HEK293T (cell line): ENCODE measurements around the gene RGS7BP.

Experiments
- CTCF ChIA-PET: fragments of 350-600 bp; formaldehyde crosslinking; extraction: SDS; loops from one replicate; lab custom pipeline; 2021; ENCODE audit warnings: antibody characterized with exemption, inconsistent platforms; lab: Yijun Ruan, JAX
- POLR2A ChIA-PET: fragments of 350-600 bp; formaldehyde crosslinking; extraction: SDS; loops from one replicate; lab custom pipeline; 2020; ENCODE audit warnings: antibody characterized with exemption, inconsistent platforms; lab: Yijun Ruan, JAX
- DNase-seq: peaks from one replicate; pipeline ENCODE4 v3.0.0; 2012; ENCODE audit warnings: mixed read lengths; ENCODE audit errors: extremely low spot score
- ARNT ChIP-seq: fragments of 450-650 bp; IDR thresholded peaks from 2 replicates; pipeline ENCODE4 v1.6.1; 2017; ENCODE audit warnings: mild to moderate bottlenecking
- BHLHE40 ChIP-seq: fragments of 450-650 bp; IDR thresholded peaks from 2 replicates; pipeline ENCODE4 v1.6.1; 2016; ENCODE audit warnings: mild to moderate bottlenecking, moderate library complexity, borderline replicate concordance
- CTBP1 ChIP-seq: fragments of 450-650 bp; IDR thresholded peaks from 2 replicates; pipeline ENCODE4 v1.6.1; 2016; ENCODE audit warnings: borderline replicate concordance
- ELF4 ChIP-seq: fragments of 450-650 bp; IDR thresholded peaks from 2 replicates; pipeline ENCODE4 v1.6.1; 2017; ENCODE audit warnings: antibody characterized with exemption
- FOXA1 ChIP-seq: fragments of 450-650 bp; IDR thresholded peaks from 2 replicates; pipeline ENCODE4 v1.6.1; 2016; ENCODE audit warnings: mild to moderate bottlenecking
- FOXK2 ChIP-seq: fragments of 450-650 bp; IDR thresholded peaks from 2 replicates; pipeline ENCODE4 v1.6.1; 2016; ENCODE audit warnings: mild to moderate bottlenecking
- FOXM1 ChIP-seq: fragments of 450-650 bp; IDR thresholded peaks from 2 replicates; pipeline ENCODE4 v1.6.1; 2017; ENCODE audit warnings: mild to moderate bottlenecking, borderline replicate concordance
- HDGF ChIP-seq: fragments of 450-650 bp; IDR thresholded peaks from 2 replicates; pipeline ENCODE4 v1.6.1; 2017; ENCODE audit warnings: antibody characterized with exemption, borderline replicate concordance
- L3MBTL2 ChIP-seq: fragments of 450-650 bp; conservative IDR thresholded peaks from 2 replicates; pipeline ENCODE4 v1.6.1; 2016; ENCODE audit warnings: mild to moderate bottlenecking
- LEF1 ChIP-seq: fragments of 450-650 bp; IDR thresholded peaks from 2 replicates; pipeline ENCODE4 v1.6.1; 2017; ENCODE audit warnings: mild to moderate bottlenecking, borderline replicate concordance
- NFRKB ChIP-seq: fragments of 450-650 bp; IDR thresholded peaks from 2 replicates; pipeline ENCODE4 v1.6.1; 2016; ENCODE audit warnings: mild to moderate bottlenecking, moderate library complexity
- SP1 ChIP-seq: fragments of 450-650 bp; IDR thresholded peaks from 2 replicates; pipeline ENCODE4 v1.6.1; 2017
- SUZ12 ChIP-seq: fragments of 450-650 bp; IDR thresholded peaks from 2 replicates; pipeline ENCODE4 v1.6.1; 2016; ENCODE audit warnings: mild to moderate bottlenecking
- TARDBP ChIP-seq: fragments of 450-650 bp; IDR thresholded peaks from 2 replicates; pipeline ENCODE4 v1.6.1; 2016
- ZNF384 ChIP-seq: fragments of 450-650 bp; IDR thresholded peaks from 2 replicates; pipeline ENCODE4 v1.6.1; 2016
- TF ChIP-seq, protein P1 (sequence below): fragments of 450-650 bp; IDR thresholded peaks from 2 replicates; pipeline ENCODE4 v1.6.1; 2016

Gene RGS7BP

DNA sequence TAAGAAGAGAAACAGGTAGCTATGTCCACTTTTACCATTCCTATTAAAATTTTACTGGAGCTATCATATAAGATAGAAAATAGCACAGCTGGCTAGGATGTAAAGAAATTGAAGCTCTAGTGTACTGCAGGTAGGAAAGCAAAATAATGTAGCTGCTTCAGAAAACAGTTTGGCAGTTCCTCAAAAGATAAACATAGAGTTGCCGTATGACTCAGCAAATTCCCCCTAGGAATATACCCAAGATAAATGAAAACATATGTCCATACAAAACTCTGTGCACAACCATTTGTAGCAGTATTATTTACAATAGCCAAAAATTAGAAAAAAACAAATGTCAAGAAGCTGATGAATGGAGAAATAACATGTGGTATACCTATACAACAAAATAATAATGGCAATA is 119.9 kb downstream of the RGS7BP start:
- CTCF ChIA-PET: no interaction called here
- POLR2A ChIA-PET: no interaction called here
- no peak for DNase-seq
- TF ChIP-seq BHLHE40 (no peak), ARNT (no peak), TARDBP (no peak), SUZ12 (no peak), ELF4 (no peak), HDGF (no peak)

DNA sequence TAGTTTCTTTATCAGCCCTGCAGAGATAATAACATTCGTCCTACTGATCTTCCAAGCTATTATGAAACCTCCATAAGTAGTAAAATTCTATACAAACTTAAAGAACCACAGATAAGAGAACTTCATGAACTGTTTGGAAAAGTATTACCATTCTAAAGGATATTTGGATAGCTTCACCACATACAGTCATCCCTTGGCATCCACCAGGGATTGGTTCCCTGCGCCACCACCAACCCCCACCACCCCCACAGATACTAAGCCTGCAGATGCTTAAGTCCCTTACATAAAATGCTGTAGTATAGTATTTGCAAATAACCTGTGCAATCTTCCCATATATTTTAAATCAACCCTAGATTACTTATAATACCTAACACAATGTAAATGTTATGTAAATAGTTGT is 123.1 kb downstream of the RGS7BP start:
- no peak for DNase-seq
- ChIA-PET CTCF (interaction anchor here (0.8 kb wide), 1 partner anchor 158 kb away, joined by 4 read pairs; no protein-coding TSS in a partner anchor), POLR2A (no interaction called here)
- TF ChIP-seq ARNT (no peak), FOXA1 (no peak), SUZ12 (no peak), L3MBTL2 (no peak), LEF1 (no peak), FOXM1 (no peak), BHLHE40 (no peak), NFRKB (no peak), ELF4 (no peak), TARDBP (no peak), FOXK2 (no peak), HDGF (no peak), ZNF384 (no peak), CTBP1 (no peak), SP1 (no peak)
- TF ChIP-seq, protein P1, sequence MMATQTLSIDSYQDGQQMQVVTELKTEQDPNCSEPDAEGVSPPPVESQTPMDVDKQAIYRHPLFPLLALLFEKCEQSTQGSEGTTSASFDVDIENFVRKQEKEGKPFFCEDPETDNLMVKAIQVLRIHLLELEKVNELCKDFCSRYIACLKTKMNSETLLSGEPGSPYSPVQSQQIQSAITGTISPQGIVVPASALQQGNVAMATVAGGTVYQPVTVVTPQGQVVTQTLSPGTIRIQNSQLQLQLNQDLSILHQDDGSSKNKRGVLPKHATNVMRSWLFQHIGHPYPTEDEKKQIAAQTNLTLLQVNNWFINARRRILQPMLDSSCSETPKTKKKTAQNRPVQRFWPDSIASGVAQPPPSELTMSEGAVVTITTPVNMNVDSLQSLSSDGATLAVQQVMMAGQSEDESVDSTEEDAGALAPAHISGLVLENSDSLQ: no peak

DNA sequence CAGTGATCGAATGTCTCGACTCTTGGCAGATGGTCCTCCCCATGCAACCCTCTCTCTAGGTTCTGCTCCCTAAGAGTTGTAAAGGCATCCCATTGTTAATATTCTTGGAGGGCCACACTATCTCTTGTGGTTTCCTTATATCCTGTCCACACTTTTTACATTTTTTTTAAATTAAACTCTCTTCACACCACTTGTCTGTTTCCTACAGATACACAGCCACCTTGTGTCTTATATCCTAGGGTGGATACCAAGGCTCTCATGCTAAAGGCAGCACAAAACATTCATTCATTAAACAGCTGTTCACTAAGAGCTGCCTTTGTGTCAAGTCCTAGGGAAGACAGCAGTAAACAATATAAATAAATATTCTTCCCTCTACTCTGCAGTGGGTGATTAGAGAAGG is 124.0 kb downstream of the RGS7BP start:
- no peak for DNase-seq
- POLR2A ChIA-PET: no interaction called here
- TF ChIP-seq HDGF: no peak
- TF ChIP-seq FOXM1: no peak
- no peak for TF ChIP-seq NFRKB
- TF ChIP-seq SP1: no peak
- no peak for TF ChIP-seq LEF1
- no peak for TF ChIP-seq ARNT
- TF ChIP-seq, protein P1: no peak
- no peak for TF ChIP-seq BHLHE40
- TF ChIP-seq TARDBP: no peak
- TF ChIP-seq SUZ12: no peak
- no peak for TF ChIP-seq ZNF384
- no peak for TF ChIP-seq FOXA1
- TF ChIP-seq FOXK2: no peak
- no peak for TF ChIP-seq ELF4
- TF ChIP-seq CTBP1: no peak
- no peak for TF ChIP-seq L3MBTL2
- CTCF ChIA-PET: no interaction called here

DNA sequence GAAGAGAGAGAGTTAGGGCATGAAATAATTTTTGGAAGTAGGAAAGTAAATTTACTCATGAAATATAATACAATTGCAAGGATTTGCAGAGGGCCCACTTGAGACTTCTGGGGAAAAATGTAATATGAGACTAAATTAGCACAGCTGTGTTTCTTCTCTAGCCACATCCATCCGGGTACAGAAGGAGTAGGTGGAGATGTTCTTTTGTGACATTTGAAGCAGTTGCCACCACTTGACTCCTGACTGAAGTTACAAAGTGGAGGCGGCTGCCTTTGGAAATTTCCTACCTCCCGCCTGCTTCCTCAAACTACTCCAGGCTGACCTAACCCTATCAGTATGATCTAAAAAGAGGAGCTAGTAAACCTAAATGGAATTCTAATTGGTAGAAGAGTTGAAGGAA is 126.4 kb downstream of the RGS7BP start:
- ChIA-PET CTCF (interaction anchor here (0.6 to 1.0 kb wide), 2 partner anchors 20 to 135 kb away, joined by 3 to 6 read pairs; no protein-coding TSS in a partner anchor), POLR2A (interaction anchor here (0.8 to 1.0 kb wide), 2 partner anchors 58 to 930 kb away, joined by 3 read pairs; partner anchors contain the start of genes CENPK, PPWD1 and SHISAL2B)
- peak; percentile 10 for DNase-seq
- TF ChIP-seq HDGF: no peak
- no peak for TF ChIP-seq FOXK2
- no peak for TF ChIP-seq NFRKB
- TF ChIP-seq ZNF384: no peak
- no peak for TF ChIP-seq ARNT
- no peak for TF ChIP-seq L3MBTL2
- TF ChIP-seq SUZ12: no peak
- TF ChIP-seq BHLHE40: no peak
- no peak for TF ChIP-seq SP1
- no peak for TF ChIP-seq CTBP1
- TF ChIP-seq FOXA1: no peak
- no peak for TF ChIP-seq TARDBP
- no peak for TF ChIP-seq ELF4
- TF ChIP-seq FOXM1: no peak
- TF ChIP-seq, protein P1: no peak
- no peak for TF ChIP-seq LEF1

DNA sequence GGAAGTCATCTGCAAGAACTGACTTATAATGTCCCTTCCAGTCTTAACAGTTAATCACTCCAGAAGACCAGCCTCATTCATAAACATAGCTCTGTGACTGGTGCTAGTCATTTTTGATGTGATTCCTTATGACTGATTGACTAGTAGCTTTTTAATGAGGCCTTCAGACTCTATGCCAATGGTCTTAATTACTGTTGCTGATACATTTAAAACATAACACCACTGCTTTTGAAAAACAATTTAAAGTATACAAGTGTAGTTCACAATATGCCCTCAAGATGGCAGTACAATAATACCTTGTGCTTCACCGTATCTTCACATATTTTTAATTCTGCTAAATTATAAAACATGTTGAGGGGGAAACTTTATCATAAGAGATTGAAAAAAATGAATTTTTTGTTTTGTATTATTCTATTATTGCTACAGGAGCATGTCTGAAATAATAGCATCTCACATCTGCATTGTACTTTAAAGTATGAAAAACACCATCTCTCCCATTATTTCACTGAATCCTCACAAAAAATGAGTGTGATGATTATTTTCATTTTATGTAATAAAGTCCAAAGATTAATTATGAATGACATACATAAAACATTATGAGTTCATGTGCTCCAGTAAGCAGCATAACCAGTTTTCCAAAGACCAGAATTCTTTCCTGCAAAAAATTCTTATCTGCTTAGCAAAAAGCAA is 129.3 kb downstream of the RGS7BP start:
- ChIA-PET POLR2A (no interaction called here), CTCF (interaction anchor here (0.9 to 1.0 kb wide), 2 partner anchors 149 to 159 kb away, joined by 3 to 4 read pairs; no protein-coding TSS in a partner anchor)
- DNase-seq: no peak
- TF ChIP-seq FOXM1 (no peak), ARNT (no peak), BHLHE40 (no peak), FOXA1 (no peak), CTBP1 (no peak), TARDBP (no peak), LEF1 (no peak), ZNF384 (no peak), L3MBTL2 (no peak), HDGF (no peak)
- TF ChIP-seq, protein P1: no peak
